ENCODE data around the gene VASP. TPM values are rescaled to one million over a fixed set of nuclear protein-coding genes. Genes with fewer than 3 reads are reported as not detected.
A peak's percentile ranks its signal among the peaks of the same experiment; 100 is the strongest.

VASP gene
- total and polyA plus RNA-seq, 9 of the 15 experiments (the other 6 are each of a cell fraction or from before 2014, with no cell fraction given), result 16.7 to 261 (median 112) TPM

GRCh38 chr19:45492627-45493470 lies 14.4 kb upstream of the VASP start (continued):
- TF ChIP-seq SRSF9 (IDR thresholded peaks at IDR 0.05; ENCODE audit: borderline replicate concordance, low read depth, low read length), result no peak
- TF ChIP-seq, protein P1, sequence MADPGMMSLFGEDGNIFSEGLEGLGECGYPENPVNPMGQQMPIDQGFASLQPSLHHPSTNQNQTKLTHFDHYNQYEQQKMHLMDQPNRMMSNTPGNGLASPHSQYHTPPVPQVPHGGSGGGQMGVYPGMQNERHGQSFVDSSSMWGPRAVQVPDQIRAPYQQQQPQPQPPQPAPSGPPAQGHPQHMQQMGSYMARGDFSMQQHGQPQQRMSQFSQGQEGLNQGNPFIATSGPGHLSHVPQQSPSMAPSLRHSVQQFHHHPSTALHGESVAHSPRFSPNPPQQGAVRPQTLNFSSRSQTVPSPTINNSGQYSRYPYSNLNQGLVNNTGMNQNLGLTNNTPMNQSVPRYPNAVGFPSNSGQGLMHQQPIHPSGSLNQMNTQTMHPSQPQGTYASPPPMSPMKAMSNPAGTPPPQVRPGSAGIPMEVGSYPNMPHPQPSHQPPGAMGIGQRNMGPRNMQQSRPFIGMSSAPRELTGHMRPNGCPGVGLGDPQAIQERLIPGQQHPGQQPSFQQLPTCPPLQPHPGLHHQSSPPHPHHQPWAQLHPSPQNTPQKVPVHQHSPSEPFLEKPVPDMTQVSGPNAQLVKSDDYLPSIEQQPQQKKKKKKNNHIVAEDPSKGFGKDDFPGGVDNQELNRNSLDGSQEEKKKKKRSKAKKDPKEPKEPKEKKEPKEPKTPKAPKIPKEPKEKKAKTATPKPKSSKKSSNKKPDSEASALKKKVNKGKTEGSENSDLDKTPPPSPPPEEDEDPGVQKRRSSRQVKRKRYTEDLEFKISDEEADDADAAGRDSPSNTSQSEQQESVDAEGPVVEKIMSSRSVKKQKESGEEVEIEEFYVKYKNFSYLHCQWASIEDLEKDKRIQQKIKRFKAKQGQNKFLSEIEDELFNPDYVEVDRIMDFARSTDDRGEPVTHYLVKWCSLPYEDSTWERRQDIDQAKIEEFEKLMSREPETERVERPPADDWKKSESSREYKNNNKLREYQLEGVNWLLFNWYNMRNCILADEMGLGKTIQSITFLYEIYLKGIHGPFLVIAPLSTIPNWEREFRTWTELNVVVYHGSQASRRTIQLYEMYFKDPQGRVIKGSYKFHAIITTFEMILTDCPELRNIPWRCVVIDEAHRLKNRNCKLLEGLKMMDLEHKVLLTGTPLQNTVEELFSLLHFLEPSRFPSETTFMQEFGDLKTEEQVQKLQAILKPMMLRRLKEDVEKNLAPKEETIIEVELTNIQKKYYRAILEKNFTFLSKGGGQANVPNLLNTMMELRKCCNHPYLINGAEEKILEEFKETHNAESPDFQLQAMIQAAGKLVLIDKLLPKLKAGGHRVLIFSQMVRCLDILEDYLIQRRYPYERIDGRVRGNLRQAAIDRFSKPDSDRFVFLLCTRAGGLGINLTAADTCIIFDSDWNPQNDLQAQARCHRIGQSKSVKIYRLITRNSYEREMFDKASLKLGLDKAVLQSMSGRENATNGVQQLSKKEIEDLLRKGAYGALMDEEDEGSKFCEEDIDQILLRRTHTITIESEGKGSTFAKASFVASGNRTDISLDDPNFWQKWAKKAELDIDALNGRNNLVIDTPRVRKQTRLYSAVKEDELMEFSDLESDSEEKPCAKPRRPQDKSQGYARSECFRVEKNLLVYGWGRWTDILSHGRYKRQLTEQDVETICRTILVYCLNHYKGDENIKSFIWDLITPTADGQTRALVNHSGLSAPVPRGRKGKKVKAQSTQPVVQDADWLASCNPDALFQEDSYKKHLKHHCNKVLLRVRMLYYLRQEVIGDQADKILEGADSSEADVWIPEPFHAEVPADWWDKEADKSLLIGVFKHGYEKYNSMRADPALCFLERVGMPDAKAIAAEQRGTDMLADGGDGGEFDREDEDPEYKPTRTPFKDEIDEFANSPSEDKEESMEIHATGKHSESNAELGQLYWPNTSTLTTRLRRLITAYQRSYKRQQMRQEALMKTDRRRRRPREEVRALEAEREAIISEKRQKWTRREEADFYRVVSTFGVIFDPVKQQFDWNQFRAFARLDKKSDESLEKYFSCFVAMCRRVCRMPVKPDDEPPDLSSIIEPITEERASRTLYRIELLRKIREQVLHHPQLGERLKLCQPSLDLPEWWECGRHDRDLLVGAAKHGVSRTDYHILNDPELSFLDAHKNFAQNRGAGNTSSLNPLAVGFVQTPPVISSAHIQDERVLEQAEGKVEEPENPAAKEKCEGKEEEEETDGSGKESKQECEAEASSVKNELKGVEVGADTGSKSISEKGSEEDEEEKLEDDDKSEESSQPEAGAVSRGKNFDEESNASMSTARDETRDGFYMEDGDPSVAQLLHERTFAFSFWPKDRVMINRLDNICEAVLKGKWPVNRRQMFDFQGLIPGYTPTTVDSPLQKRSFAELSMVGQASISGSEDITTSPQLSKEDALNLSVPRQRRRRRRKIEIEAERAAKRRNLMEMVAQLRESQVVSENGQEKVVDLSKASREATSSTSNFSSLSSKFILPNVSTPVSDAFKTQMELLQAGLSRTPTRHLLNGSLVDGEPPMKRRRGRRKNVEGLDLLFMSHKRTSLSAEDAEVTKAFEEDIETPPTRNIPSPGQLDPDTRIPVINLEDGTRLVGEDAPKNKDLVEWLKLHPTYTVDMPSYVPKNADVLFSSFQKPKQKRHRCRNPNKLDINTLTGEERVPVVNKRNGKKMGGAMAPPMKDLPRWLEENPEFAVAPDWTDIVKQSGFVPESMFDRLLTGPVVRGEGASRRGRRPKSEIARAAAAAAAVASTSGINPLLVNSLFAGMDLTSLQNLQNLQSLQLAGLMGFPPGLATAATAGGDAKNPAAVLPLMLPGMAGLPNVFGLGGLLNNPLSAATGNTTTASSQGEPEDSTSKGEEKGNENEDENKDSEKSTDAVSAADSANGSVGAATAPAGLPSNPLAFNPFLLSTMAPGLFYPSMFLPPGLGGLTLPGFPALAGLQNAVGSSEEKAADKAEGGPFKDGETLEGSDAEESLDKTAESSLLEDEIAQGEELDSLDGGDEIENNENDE (IDR thresholded peaks at IDR 0.05; ENCODE audit: low read depth, low read length), result no peak
- TF ChIP-seq CBX2 (IDR thresholded peaks at IDR 0.05; ENCODE audit: insufficient read depth, low read length, poor library complexity, severe bottlenecking), result no peak
- TF ChIP-seq KAT7 (CRISPR knock-in tag; IDR thresholded peaks at IDR 0.05; ENCODE audit: borderline replicate concordance), result peak; percentile 48; the same call in 1 of the 2 replicates
- TF ChIP-seq, protein P2, sequence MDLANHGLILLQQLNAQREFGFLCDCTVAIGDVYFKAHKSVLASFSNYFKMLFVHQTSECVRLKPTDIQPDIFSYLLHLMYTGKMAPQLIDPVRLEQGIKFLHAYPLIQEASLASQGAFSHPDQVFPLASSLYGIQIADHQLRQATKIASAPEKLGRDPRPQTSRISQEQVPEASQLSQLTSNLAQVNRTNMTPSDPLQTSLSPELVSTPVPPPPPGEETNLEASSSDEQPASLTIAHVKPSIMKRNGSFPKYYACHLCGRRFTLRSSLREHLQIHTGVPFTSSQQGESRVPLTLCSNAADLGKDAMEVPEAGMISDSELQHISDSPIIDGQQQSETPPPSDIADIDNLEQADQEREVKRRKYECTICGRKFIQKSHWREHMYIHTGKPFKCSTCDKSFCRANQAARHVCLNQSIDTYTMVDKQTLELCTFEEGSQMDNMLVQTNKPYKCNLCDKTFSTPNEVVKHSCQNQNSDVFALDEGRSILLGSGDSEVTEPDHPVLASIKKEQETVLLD (IDR thresholded peaks at IDR 0.05), result no peak
- TF ChIP-seq, protein P3, sequence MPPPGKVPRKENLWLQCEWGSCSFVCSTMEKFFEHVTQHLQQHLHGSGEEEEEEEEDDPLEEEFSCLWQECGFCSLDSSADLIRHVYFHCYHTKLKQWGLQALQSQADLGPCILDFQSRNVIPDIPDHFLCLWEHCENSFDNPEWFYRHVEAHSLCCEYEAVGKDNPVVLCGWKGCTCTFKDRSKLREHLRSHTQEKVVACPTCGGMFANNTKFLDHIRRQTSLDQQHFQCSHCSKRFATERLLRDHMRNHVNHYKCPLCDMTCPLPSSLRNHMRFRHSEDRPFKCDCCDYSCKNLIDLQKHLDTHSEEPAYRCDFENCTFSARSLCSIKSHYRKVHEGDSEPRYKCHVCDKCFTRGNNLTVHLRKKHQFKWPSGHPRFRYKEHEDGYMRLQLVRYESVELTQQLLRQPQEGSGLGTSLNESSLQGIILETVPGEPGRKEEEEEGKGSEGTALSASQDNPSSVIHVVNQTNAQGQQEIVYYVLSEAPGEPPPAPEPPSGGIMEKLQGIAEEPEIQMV (tag; conservative IDR thresholded peaks at IDR 0.05; ENCODE audit: low read depth), result no peak
- TF ChIP-seq, protein P4, sequence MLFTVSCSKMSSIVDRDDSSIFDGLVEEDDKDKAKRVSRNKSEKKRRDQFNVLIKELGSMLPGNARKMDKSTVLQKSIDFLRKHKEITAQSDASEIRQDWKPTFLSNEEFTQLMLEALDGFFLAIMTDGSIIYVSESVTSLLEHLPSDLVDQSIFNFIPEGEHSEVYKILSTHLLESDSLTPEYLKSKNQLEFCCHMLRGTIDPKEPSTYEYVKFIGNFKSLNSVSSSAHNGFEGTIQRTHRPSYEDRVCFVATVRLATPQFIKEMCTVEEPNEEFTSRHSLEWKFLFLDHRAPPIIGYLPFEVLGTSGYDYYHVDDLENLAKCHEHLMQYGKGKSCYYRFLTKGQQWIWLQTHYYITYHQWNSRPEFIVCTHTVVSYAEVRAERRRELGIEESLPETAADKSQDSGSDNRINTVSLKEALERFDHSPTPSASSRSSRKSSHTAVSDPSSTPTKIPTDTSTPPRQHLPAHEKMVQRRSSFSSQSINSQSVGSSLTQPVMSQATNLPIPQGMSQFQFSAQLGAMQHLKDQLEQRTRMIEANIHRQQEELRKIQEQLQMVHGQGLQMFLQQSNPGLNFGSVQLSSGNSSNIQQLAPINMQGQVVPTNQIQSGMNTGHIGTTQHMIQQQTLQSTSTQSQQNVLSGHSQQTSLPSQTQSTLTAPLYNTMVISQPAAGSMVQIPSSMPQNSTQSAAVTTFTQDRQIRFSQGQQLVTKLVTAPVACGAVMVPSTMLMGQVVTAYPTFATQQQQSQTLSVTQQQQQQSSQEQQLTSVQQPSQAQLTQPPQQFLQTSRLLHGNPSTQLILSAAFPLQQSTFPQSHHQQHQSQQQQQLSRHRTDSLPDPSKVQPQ (CRISPR knock-in tag; IDR thresholded peaks at IDR 0.05; ENCODE audit: borderline replicate concordance), result no peak
- no peak for TF ChIP-seq ZFP36 (IDR thresholded peaks at IDR 0.05; ENCODE audit: low read depth, low read length, partially characterized antibody)

Data from K562 (cell line).